Measurements from ENCODE around the gene IQCM.

The IQCM gene

GRCh38 chr4:149823769-149824221, 8.2 kb upstream of the IQCM start:
- H3K9me3 ChIP-seq (ENCODE audit: severe bottlenecking), result no peaks in the 10 kb centered on the region
- H3K4me1 ChIP-seq (ENCODE audit: insufficient read depth, poor library complexity, severe bottlenecking), result peaks cover 16% of the 10 kb centered on the region
- TF ChIP-seq CTCF (IDR thresholded peaks at IDR 0.05; ENCODE audit: poor library complexity, severe bottlenecking), result no peak
- H3K4me3 ChIP-seq (ENCODE audit: severe bottlenecking), result no peak overlapping the region
- H3K27me3 ChIP-seq (ENCODE audit: insufficient read depth, poor library complexity, severe bottlenecking), result no peaks in the 10 kb centered on the region
- no peak for DNase-seq (ENCODE audit: low spot score)
- ATAC-seq (ENCODE audit: low read depth), result peak; percentile 87
- H3K36me3 ChIP-seq (ENCODE audit: low read depth), result no peaks in the 10 kb centered on the region
- peak overlapping the region; percentile 32 for H3K27ac ChIP-seq (ENCODE audit: poor library complexity, severe bottlenecking)

GRCh38 chr4:149801416-149801815, 14.2 kb downstream of the IQCM start:
- TF ChIP-seq CTCF (IDR thresholded peaks at IDR 0.05; ENCODE audit: poor library complexity, severe bottlenecking), result no peak
- no peak overlapping the region for H3K27ac ChIP-seq (ENCODE audit: poor library complexity, severe bottlenecking)
- peaks cover 16% of the 10 kb centered on the region for H3K4me1 ChIP-seq (ENCODE audit: insufficient read depth, poor library complexity, severe bottlenecking)
- no peak for ATAC-seq (ENCODE audit: low read depth)
- no peaks in the 10 kb centered on the region for H3K9me3 ChIP-seq (ENCODE audit: severe bottlenecking)
- no peaks in the 10 kb centered on the region for H3K27me3 ChIP-seq (ENCODE audit: insufficient read depth, poor library complexity, severe bottlenecking)
- no peak for DNase-seq (ENCODE audit: low spot score)
- H3K36me3 ChIP-seq (ENCODE audit: low read depth), result no peaks in the 10 kb centered on the region
- no peak overlapping the region for H3K4me3 ChIP-seq (ENCODE audit: severe bottlenecking)

GRCh38 chr4:149799546-149799945, 16.1 kb downstream of the IQCM start:
- H3K9me3 ChIP-seq (ENCODE audit: severe bottlenecking), result no peaks in the 10 kb centered on the region
- peaks cover 13% of the 10 kb centered on the region for H3K4me1 ChIP-seq (ENCODE audit: insufficient read depth, poor library complexity, severe bottlenecking)
- ATAC-seq (ENCODE audit: low read depth) (no peak), DNase-seq (ENCODE audit: low spot score) (no peak)
- no peak overlapping the region for H3K27ac ChIP-seq (ENCODE audit: poor library complexity, severe bottlenecking)
- no peaks in the 10 kb centered on the region for H3K36me3 ChIP-seq (ENCODE audit: low read depth)
- no peaks in the 10 kb centered on the region for H3K27me3 ChIP-seq (ENCODE audit: insufficient read depth, poor library complexity, severe bottlenecking)
- TF ChIP-seq CTCF (IDR thresholded peaks at IDR 0.05; ENCODE audit: poor library complexity, severe bottlenecking), result no peak
- H3K4me3 ChIP-seq (ENCODE audit: severe bottlenecking), result no peak overlapping the region

GRCh38 chr4:149796381-149796780, 19.3 kb downstream of the IQCM start:
- no peak for TF ChIP-seq CTCF (IDR thresholded peaks at IDR 0.05; ENCODE audit: poor library complexity, severe bottlenecking)
- H3K27ac ChIP-seq (ENCODE audit: poor library complexity, severe bottlenecking), result no peak overlapping the region
- no peak overlapping the region for H3K4me3 ChIP-seq (ENCODE audit: severe bottlenecking)
- ATAC-seq (ENCODE audit: low read depth) (no peak), DNase-seq (ENCODE audit: low spot score) (no peak)
- H3K36me3 ChIP-seq (ENCODE audit: low read depth), result no peaks in the 10 kb centered on the region
- H3K27me3 ChIP-seq (ENCODE audit: insufficient read depth, poor library complexity, severe bottlenecking), result no peaks in the 10 kb centered on the region
- H3K4me1 ChIP-seq (ENCODE audit: insufficient read depth, poor library complexity, severe bottlenecking), result peaks cover 27% of the 10 kb centered on the region
- no peaks in the 10 kb centered on the region for H3K9me3 ChIP-seq (ENCODE audit: severe bottlenecking)

GRCh38 chr4:149795256-149795655, 20.4 kb downstream of the IQCM start:
- no peaks in the 10 kb centered on the region for H3K36me3 ChIP-seq (ENCODE audit: low read depth)
- peaks cover 27% of the 10 kb centered on the region for H3K4me1 ChIP-seq (ENCODE audit: insufficient read depth, poor library complexity, severe bottlenecking)
- no peak overlapping the region for H3K4me3 ChIP-seq (ENCODE audit: severe bottlenecking)
- no peak for DNase-seq (ENCODE audit: low spot score)
- no peak for TF ChIP-seq CTCF (IDR thresholded peaks at IDR 0.05; ENCODE audit: poor library complexity, severe bottlenecking)
- no peaks in the 10 kb centered on the region for H3K9me3 ChIP-seq (ENCODE audit: severe bottlenecking)
- no peak for ATAC-seq (ENCODE audit: low read depth)
- H3K27me3 ChIP-seq (ENCODE audit: insufficient read depth, poor library complexity, severe bottlenecking), result no peaks in the 10 kb centered on the region
- no peak overlapping the region for H3K27ac ChIP-seq (ENCODE audit: poor library complexity, severe bottlenecking)
